GM12878 (cell line): ENCODE data around the gene ARL14. TPM values are rescaled to one million over a fixed set of nuclear protein-coding genes. Genes with fewer than 3 reads are reported as not detected.

Source experiments
- ATAC-seq: fragments of 200-7000 bp; cut with Tn5 transposase; 3 replicates; pipeline ENCODE4 v1.9.1; 2020; ENCODE audit warnings: mild to moderate bottlenecking, moderate library complexity
- BruUV-seq: library from RNA; stranded (reverse); fragments of 400-500 nt; replicated peaks from 2 replicates; lab custom pipeline; 2021; lab: Mats Ljungman, UMichigan
- CTCF ChIA-PET: fragments of 300-600 bp; sonication (Branson Sonifier 250); formaldehyde crosslinking; extraction: SDS; loops from one replicate; lab custom pipeline; 2021; ENCODE audit warnings: inconsistent platforms; lab: Yijun Ruan, JAX
- POLR2A ChIA-PET: fragments of 350-600 bp; formaldehyde crosslinking; extraction: SDS; loops from one replicate; lab custom pipeline; 2021; ENCODE audit warnings: inconsistent platforms; lab: Charles Lee
- RAD21 ChIA-PET: fragments of 300-600 bp; sonication (Branson Sonifier 250); formaldehyde crosslinking; loops from one replicate; lab custom pipeline; 2023; ENCODE audit warnings: antibody characterized with exemption; ENCODE audit not compliant: unreplicated experiment; lab: Charles Lee
- SMC1A ChIA-PET: fragments of 300-600 bp; sonication (Branson Sonifier 250); formaldehyde crosslinking; loops from one replicate; lab custom pipeline; 2023; ENCODE audit not compliant: unreplicated experiment, uncharacterized antibody; lab: Charles Lee
- DNase-seq: peaks from one replicate; pipeline ENCODE4 v3.0.0-alpha.2; 2011; ENCODE audit warnings: low read depth, low spot score
- FAIRE-seq: peaks from 3 replicates; lab custom pipeline; 2011; peaks lifted over from hg19 to GRCh38; lab: Jason Lieb, UNC
- H2AFZ ChIP-seq: 2 replicates; pipeline ENCODE4 v1.6.0; 2011; ENCODE audit warnings: low read depth, low read length, control low read depth; ENCODE audit not compliant: control insufficient read depth
- H3K27ac ChIP-seq: 2 replicates; pipeline ENCODE4 v1.5.1; 2011; ENCODE audit warnings: control low read depth; ENCODE audit not compliant: control insufficient read depth, insufficient read depth
- H3K27me3 ChIP-seq, 2 experiments: replicated peaks in 1 of 2; 2 replicates each; pipeline versions ENCODE4 v1.6.0 to v1.6.1; 2011; ENCODE audit warnings: low read length in 1 of 2; ENCODE audit not compliant: control insufficient read depth in 2 of 2, insufficient read depth in 2 of 2
- H3K36me3 ChIP-seq, 2 experiments: 2 replicates each; pipeline ENCODE4 v1.5.1; 2011; ENCODE audit warnings: low read length in 1 of 2; ENCODE audit not compliant: control insufficient read depth in 2 of 2, insufficient read depth in 2 of 2
- H3K4me1 ChIP-seq: 2 replicates; pipeline ENCODE4 v1.6.1; 2011; ENCODE audit warnings: mild to moderate bottlenecking, low read length, moderate library complexity, mixed read lengths; ENCODE audit not compliant: control insufficient read depth, insufficient read depth
- H3K4me2 ChIP-seq: 2 replicates; pipeline ENCODE4 v1.6.0; 2011; ENCODE audit warnings: control low read depth; ENCODE audit not compliant: control insufficient read depth, insufficient read depth
- H3K4me3 ChIP-seq: fragments of 200-600 bp; sonication (generic); 2 replicates; pipeline ENCODE4 v1.5.1; 2016
- H3K79me2 ChIP-seq: 2 replicates; pipeline ENCODE4 v1.6.0; 2011; ENCODE audit warnings: low read length; ENCODE audit not compliant: control insufficient read depth, insufficient read depth
- H3K9ac ChIP-seq: 2 replicates; pipeline ENCODE4 v1.8.0; 2011; ENCODE audit warnings: low read length, control low read depth, mixed read lengths; ENCODE audit not compliant: control insufficient read depth, insufficient read depth
- H3K9me3 ChIP-seq: replicated peaks from 3 replicates; pipeline ENCODE4 v1.5.1; 2011; ENCODE audit warnings: mild to moderate bottlenecking, low read length; ENCODE audit not compliant: control insufficient read depth, insufficient read depth
- H4K20me1 ChIP-seq: 2 replicates; pipeline ENCODE4 v1.6.0; 2011; ENCODE audit not compliant: control insufficient read depth, insufficient read depth
- CHD2 ChIP-seq: IDR thresholded peaks from 2 replicates; pipeline ENCODE4 v1.6.1; 2011; ENCODE audit warnings: low read depth, low read length, improper control_type of control experiment, borderline replicate concordance
- HDAC2 ChIP-seq: fragments of 200-600 bp; sonication (generic); IDR thresholded peaks from 2 replicates; pipeline ENCODE4 v1.6.1; 2017
- NR2C2 ChIP-seq: IDR thresholded peaks from 2 replicates; pipeline ENCODE4 v1.6.1; 2011; ENCODE audit warnings: borderline replicate concordance, low read depth; ENCODE audit not compliant: control insufficient read depth, insufficient read length
- RAD21 ChIP-seq: IDR thresholded peaks from 2 replicates; pipeline ENCODE4 v1.6.1; 2011; ENCODE audit warnings: mild to moderate bottlenecking, low read depth, low read length, moderate library complexity; ENCODE audit not compliant: insufficient read depth
- SMC3 ChIP-seq: IDR thresholded peaks from 2 replicates; pipeline ENCODE4 v1.6.1; 2011; ENCODE audit warnings: low read length, improper control_type of control experiment, borderline replicate concordance
- STAT3 ChIP-seq: IDR thresholded peaks from 2 replicates; pipeline ENCODE4 v1.6.1; 2011; ENCODE audit warnings: low read depth, low read length, improper control_type of control experiment
- TCF7 ChIP-seq: IDR thresholded peaks from 2 replicates; pipeline ENCODE4 v1.6.1; 2014; ENCODE audit warnings: antibody characterized with exemption, borderline replicate concordance
- ZNF207 ChIP-seq: fragments of 450-650 bp; IDR thresholded peaks from 2 replicates; pipeline ENCODE4 v1.6.1; 2014; ENCODE audit warnings: antibody characterized with exemption, mild to moderate bottlenecking, borderline replicate concordance
- ZNF622 ChIP-seq: fragments of 450-650 bp; IDR thresholded peaks from 2 replicates; pipeline ENCODE4 v1.6.1; 2017; ENCODE audit warnings: mild to moderate bottlenecking, inconsistent platforms
- ZZZ3 ChIP-seq: IDR thresholded peaks from 2 replicates; pipeline ENCODE4 v1.6.1; 2011; ENCODE audit warnings: low read depth; ENCODE audit not compliant: control insufficient read depth, insufficient read length
- in situ Hi-C: fragments of 300-500 bp; cut with MboI; formaldehyde crosslinking; loops from 9 replicates; pipeline ENCODE4 v1.14.3; 2018; ENCODE audit warnings: mixed read lengths
- intact Hi-C: fragments of 100-400 bp; cut with micrococcal nuclease; formaldehyde crosslinking; loops from one replicate; pipeline ENCODE4 v1.14.2; 2022; ENCODE audit not compliant: unreplicated experiment
- polyA plus RNA-seq, 11 experiments: library from polyadenylated mRNA; depleted of rRNA in 4 of 11; unstranded in 6 of 11; stranded (reverse) in 5 of 11; fragments of >200 nt; fragmentation: Nextera tagmentation in 4 of 11; fragmentation: Illumina TruSeq in 1 of 11; extraction: Ambion mirVana in 4 of 11; extraction: Trizol in 1 of 11; gene quantifications; 1 replicate in 1 of 11; 2 replicates in 10 of 11; pipeline versions ENCODE4 v1.2.1 to v1.2.3, GENCODE V29; 2011 to 2016; ENCODE audit warnings: inconsistent platforms in 2 of 11, missing spikeins in 2 of 11, low read depth in 1 of 11
- total RNA-seq, 4 experiments: library from RNA; depleted of rRNA in 3 of 4; stranded (reverse); fragments of >200 nt in 3 of 4; fragmentation: Illumina TruSeq in 1 of 4; extraction: Trizol in 1 of 4; gene quantifications; 2 replicates each; pipeline versions ENCODE4 v1.2.1 to v1.2.3, GENCODE V29; 2013 to 2021
- TF ChIP-seq, protein P1 (sequence below): IDR thresholded peaks from 2 replicates; pipeline ENCODE4 v1.6.1; 2012; ENCODE audit warnings: low read depth, low read length, improper control_type of control experiment
- TF ChIP-seq, protein P2 (sequence below): IDR thresholded peaks from 2 replicates; pipeline ENCODE4 v1.6.1; 2012; ENCODE audit warnings: low read depth, low read length, improper control_type of control experiment
- TF ChIP-seq, protein P3 (sequence below): IDR thresholded peaks from 2 replicates; pipeline ENCODE4 v1.6.1; 2012; ENCODE audit warnings: improper control_type of control experiment, low read depth, low read length; ENCODE audit not compliant: insufficient replicate concordance

Gene ARL14
- total and polyA plus RNA-seq, 10 of the 15 experiments (the other 5 are each of a cell fraction or from before 2014, with no cell fraction given), result 0.04 to 0.18 TPM; not detected in 8

DNA sequence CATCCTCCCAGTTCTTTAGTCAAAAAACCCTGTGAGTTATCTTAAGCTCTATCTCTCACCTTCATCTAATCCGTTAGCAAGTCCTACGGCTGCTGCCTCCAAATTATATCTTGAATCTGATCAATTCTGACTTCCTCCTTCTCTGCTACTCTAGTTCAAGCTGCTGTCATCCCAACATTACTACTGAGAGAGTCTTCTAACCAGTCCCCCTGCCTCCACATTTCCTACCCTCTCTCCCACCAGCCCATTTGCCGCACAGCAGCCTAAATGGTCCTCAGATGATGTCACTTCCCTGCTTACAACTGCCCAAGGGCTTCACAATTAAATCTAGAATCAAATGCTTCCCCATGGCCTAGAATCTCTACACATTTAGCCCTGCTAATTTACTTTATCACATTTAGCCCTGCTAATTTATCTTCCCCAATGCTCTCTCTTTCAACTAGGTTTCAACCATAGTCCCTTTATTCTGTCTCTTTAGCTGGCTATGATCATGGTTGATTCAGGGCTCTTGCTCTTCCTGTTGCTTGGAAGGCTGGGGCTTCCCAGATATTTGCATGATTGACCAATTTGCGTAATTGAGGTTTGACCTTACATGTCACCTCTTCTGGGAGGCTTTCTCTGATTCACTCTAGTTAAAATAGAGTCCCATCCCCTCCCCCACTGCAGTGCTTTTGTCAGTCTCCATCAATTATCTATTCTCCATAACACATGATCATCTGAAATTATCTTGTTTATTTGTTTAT is 11.0 kb upstream of the ARL14 start (continued):
- TF ChIP-seq, protein P1, sequence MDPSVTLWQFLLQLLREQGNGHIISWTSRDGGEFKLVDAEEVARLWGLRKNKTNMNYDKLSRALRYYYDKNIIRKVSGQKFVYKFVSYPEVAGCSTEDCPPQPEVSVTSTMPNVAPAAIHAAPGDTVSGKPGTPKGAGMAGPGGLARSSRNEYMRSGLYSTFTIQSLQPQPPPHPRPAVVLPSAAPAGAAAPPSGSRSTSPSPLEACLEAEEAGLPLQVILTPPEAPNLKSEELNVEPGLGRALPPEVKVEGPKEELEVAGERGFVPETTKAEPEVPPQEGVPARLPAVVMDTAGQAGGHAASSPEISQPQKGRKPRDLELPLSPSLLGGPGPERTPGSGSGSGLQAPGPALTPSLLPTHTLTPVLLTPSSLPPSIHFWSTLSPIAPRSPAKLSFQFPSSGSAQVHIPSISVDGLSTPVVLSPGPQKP, result no peak
- TF ChIP-seq, all 136 proteins: peak for 43

DNA sequence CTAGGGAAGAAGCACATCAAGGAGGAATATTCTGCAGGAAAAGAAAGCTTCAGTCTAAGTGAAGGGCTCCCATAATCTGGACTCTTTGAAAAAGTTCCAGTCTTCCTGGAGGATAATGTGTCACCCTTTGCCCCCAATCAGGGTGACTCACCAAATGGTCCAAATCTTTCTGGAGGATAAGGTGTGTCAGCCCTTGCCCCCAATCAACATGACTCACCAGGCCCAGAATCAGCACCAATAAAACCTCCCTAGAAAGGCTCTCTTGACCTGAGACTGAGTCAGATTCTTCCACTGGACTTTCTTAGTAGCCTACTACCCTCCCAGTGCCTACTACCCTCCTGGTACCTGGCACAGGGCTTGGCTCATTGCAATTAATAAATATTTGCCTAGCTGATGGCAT is 9.5 kb upstream of the ARL14 start:
- H3K4me3 ChIP-seq, result no peak overlapping the region
- in situ Hi-C loops (no loop called here), intact Hi-C loops (no loop called here)
- no peaks in the 10 kb centered on the region for H3K9me3 ChIP-seq
- no peak for DNase-seq
- ChIA-PET POLR2A (no interaction called here), CTCF (interaction anchor here (1.0 to 1.2 kb wide), 2 partner anchors 14 to 553 kb away, joined by 3 to 6 read pairs; partner anchors contain the start of gene NMD3), SMC1A (interaction anchor here (0.8 to 1.0 kb wide), 3 partner anchors 18 to 49 kb away, joined by 3 read pairs; no protein-coding TSS in a partner anchor), RAD21 (no interaction called here)
- no peak overlapping the region for H2AFZ ChIP-seq
- no peak overlapping the region for H3K9ac ChIP-seq
- no peak for FAIRE-seq
- H3K36me3 ChIP-seq, result no peaks in the 10 kb centered on the region
- ATAC-seq, result no peak
- BruUV-seq, result no TSS peak
- H3K4me1 ChIP-seq, result peaks cover 7% of the 10 kb centered on the region
- H3K27me3 ChIP-seq, result no peaks in the 10 kb centered on the region
- H3K27ac ChIP-seq, result no peak overlapping the region
- no peaks in the 10 kb centered on the region for H3K79me2 ChIP-seq
- no peaks in the 10 kb centered on the region for H4K20me1 ChIP-seq
- no peak overlapping the region for H3K4me2 ChIP-seq
- no peak for TF ChIP-seq NR2C2
- TF ChIP-seq SMC3, result no peak
- no peak for TF ChIP-seq ZNF207
- TF ChIP-seq, protein P2, sequence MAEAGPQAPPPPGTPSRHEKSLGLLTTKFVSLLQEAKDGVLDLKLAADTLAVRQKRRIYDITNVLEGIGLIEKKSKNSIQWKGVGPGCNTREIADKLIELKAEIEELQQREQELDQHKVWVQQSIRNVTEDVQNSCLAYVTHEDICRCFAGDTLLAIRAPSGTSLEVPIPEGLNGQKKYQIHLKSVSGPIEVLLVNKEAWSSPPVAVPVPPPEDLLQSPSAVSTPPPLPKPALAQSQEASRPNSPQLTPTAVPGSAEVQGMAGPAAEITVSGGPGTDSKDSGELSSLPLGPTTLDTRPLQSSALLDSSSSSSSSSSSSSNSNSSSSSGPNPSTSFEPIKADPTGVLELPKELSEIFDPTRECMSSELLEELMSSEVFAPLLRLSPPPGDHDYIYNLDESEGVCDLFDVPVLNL, result no peak
- TF ChIP-seq, protein P3, sequence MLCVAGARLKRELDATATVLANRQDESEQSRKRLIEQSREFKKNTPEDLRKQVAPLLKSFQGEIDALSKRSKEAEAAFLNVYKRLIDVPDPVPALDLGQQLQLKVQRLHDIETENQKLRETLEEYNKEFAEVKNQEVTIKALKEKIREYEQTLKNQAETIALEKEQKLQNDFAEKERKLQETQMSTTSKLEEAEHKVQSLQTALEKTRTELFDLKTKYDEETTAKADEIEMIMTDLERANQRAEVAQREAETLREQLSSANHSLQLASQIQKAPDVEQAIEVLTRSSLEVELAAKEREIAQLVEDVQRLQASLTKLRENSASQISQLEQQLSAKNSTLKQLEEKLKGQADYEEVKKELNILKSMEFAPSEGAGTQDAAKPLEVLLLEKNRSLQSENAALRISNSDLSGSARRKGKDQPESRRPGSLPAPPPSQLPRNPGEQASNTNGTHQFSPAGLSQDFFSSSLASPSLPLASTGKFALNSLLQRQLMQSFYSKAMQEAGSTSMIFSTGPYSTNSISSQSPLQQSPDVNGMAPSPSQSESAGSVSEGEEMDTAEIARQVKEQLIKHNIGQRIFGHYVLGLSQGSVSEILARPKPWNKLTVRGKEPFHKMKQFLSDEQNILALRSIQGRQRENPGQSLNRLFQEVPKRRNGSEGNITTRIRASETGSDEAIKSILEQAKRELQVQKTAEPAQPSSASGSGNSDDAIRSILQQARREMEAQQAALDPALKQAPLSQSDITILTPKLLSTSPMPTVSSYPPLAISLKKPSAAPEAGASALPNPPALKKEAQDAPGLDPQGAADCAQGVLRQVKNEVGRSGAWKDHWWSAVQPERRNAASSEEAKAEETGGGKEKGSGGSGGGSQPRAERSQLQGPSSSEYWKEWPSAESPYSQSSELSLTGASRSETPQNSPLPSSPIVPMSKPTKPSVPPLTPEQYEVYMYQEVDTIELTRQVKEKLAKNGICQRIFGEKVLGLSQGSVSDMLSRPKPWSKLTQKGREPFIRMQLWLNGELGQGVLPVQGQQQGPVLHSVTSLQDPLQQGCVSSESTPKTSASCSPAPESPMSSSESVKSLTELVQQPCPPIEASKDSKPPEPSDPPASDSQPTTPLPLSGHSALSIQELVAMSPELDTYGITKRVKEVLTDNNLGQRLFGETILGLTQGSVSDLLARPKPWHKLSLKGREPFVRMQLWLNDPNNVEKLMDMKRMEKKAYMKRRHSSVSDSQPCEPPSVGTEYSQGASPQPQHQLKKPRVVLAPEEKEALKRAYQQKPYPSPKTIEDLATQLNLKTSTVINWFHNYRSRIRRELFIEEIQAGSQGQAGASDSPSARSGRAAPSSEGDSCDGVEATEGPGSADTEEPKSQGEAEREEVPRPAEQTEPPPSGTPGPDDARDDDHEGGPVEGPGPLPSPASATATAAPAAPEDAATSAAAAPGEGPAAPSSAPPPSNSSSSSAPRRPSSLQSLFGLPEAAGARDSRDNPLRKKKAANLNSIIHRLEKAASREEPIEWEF, result no peak
- TF ChIP-seq ZZZ3, result no peak
- TF ChIP-seq TCF7, result no peak
- no peak for TF ChIP-seq CHD2
- no peak for TF ChIP-seq HDAC2
- TF ChIP-seq STAT3, result no peak
- no peak for TF ChIP-seq ZNF622
- no peak for TF ChIP-seq RAD21
